Gastroesophageal sphincter (tissue), 4 donors: ENCODE data around the gene NCOA6. TPM values are rescaled to one million over a fixed set of nuclear protein-coding genes. Genes with fewer than 3 reads are reported as not detected.

Source experiments
- ATAC-seq: fragments of 150-250 bp; one replicate; pipeline ENCODE4 v1.9.1; 2016; ENCODE audit warnings: mild to moderate bottlenecking, moderate library complexity
- H3K27ac ChIP-seq, 4 donors: fragments of 200-600 bp; sonication (generic) in 3 of 4; 1 replicate in 3 of 4; 2 replicates in 1 of 4; pipeline ENCODE4 v1.5.1; 2016 to 2019
- H3K27me3 ChIP-seq: fragments of 200-600 bp; sonication (generic); one replicate; pipeline ENCODE4 v1.5.1; 2019
- H3K36me3 ChIP-seq, 2 donors: fragments of 200-600 bp; sonication (generic); one replicate each; pipeline ENCODE4 v1.5.1; 2019; ENCODE audit warnings: control low read depth in 1 of 2
- H3K4me1 ChIP-seq, 3 donors: fragments of 200-600 bp; sonication (generic); 1 replicate in 2 of 3; 2 replicates in 1 of 3; pipeline ENCODE4 v1.5.1; 2016 to 2019; ENCODE audit warnings: control low read depth in 2 of 3
- H3K4me3 ChIP-seq, 2 donors: fragments of 200-600 bp; sonication (generic); one replicate each; pipeline ENCODE4 v1.5.1; 2019; ENCODE audit warnings: mild to moderate bottlenecking in 1 of 2, moderate library complexity in 1 of 2
- H3K9me3 ChIP-seq, 3 donors: fragments of 200-600 bp; sonication (generic); one replicate each; pipeline ENCODE4 v1.5.1; 2017 to 2019; ENCODE audit warnings: control low read depth in 2 of 3
- CTCF ChIP-seq, 4 experiments: fragments of 200-600 bp in 2 of 4; fragments of 450-650 bp in 2 of 4; sonication (generic) in 1 of 4; IDR thresholded peaks; one replicate each; pipeline ENCODE4 v1.5.1; 2017 to 2019; ENCODE audit warnings: antibody characterized with exemption in 4 of 4, mild to moderate bottlenecking in 2 of 4, moderate library complexity in 2 of 4
- EP300 ChIP-seq: sonication (generic); formaldehyde crosslinking; IDR thresholded peaks from one replicate; pipeline ENCODE4 v1.6.1; 2017; ENCODE audit warnings: antibody characterized with exemption, mild to moderate bottlenecking
- POLR2A ChIP-seq, 2 donors: fragments of 450-650 bp; IDR thresholded peaks; one replicate each; pipeline ENCODE4 v1.6.1; 2017; ENCODE audit warnings: antibody characterized with exemption in 2 of 2, mild to moderate bottlenecking in 2 of 2, moderate library complexity in 1 of 2
- POLR2AphosphoS5 ChIP-seq: sonication (generic); formaldehyde crosslinking; IDR thresholded peaks from one replicate; pipeline ENCODE4 v1.6.1; 2017; ENCODE audit warnings: antibody characterized with exemption
- WGBS, 2 donors: methylation state at CpG; one replicate each; pipeline ENCODE4 v1.1.5; 2018; ENCODE audit warnings: low coverage in 1 of 2; 5-methylcytosine and 5-hydroxymethylcytosine counted together
- total RNA-seq, 4 donors: library from RNA; depleted of rRNA; stranded (reverse); fragments of >200 nt; gene quantifications; one replicate each; pipeline ENCODE4 v1.1.0, GENCODE V29; 2016

NCOA6 gene
- total RNA-seq, 4 donors from 2014 or later = 15.2 to 37.0 (median 25.8) TPM

DNA sequence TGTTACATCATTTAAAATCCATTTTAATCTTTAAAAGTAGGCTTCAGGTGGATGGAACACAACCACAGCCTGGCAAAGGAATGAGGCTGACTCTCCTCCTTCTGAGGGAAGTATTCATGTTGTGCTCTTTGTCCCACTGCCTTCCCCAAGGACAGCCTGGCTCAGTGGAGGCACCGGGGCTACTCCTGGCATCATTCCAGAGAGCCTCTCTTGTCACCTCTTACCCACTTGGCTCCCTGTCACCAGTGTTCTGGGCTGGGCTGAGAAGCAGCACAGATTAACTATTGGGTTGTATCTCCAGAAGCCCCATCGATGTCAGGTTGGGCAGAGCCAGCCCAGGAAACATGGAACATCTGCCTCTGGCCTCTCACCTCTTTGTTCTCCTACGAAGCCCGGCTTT lies 132.0 kb downstream of the NCOA6 start:
- Histone ChIP-seq H3K9me3 (no peaks in the 10 kb centered on the region), H3K27me3 (no peaks in the 10 kb centered on the region), H3K36me3 (no peaks in the 10 kb centered on the region), H3K27ac (no peak overlapping the region), H3K4me3 (no peak overlapping the region), H3K4me1 (no peaks in the 10 kb centered on the region)
- ATAC-seq = no peak
- 72 to 80% methylated on average over 1 to 2 of the region's 4 CpGs for WGBS, 2 donors
- TF ChIP-seq EP300 (no peak), CTCF (IDR thresholded peaks at IDR 0.05) (no peak), POLR2AphosphoS5 (no peak), POLR2A (IDR thresholded peaks at IDR 0.05) (no peak)

DNA sequence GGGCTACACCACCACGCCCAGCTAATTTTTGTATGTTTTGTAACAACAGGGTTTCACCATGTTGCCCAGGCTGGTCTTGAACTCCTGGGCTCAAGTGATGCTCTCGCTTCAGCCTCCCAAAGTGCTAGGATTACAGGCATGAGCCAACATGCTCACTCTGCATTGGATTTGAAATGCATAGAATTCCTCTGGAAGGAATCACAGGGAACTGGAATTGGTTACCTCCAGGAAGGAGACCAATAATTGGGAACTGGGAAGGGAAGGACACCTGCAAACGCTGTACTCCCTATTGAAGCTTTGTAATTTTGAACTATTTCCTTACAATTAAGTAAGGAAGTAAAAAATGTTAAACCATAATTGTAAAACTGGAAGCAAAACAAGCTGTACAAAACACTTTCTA lies 133.6 kb downstream of the NCOA6 start:
- TF ChIP-seq POLR2AphosphoS5 = no peak
- no peak for TF ChIP-seq CTCF (IDR thresholded peaks at IDR 0.05)
- TF ChIP-seq POLR2A (IDR thresholded peaks at IDR 0.05) = no peak
- TF ChIP-seq EP300 = no peak
- no peak overlapping the region for H3K4me3 ChIP-seq
- no peak for ATAC-seq
- H3K27me3 ChIP-seq = no peaks in the 10 kb centered on the region
- H3K9me3 ChIP-seq = no peaks in the 10 kb centered on the region
- H3K36me3 ChIP-seq = no peaks in the 10 kb centered on the region
- no peaks in the 10 kb centered on the region for H3K4me1 ChIP-seq
- WGBS, 2 donors = 57 to 89% methylated on average over 1 to 2 of the region's 3 CpGs
- H3K27ac ChIP-seq = no peak overlapping the region

DNA sequence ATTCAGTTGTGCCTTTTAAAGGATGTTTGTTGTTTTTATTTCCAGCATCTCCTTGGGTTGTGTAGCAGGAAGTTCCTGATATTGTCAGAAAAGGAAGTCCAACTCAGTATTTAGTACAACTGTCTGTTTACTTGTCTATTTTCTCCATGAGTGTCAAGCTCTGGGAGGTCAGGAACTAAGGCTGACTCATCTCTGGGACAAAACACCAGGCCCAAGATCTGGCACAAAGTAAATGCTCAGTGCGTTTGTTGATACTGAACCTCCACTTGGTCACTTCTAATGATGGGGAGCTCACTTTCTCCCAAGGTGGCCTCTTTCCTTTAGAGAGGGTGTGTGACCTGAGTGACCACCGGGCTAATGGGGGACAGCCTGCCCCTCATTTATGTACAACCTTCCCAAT lies 136.0 kb downstream of the NCOA6 start:
- Histone ChIP-seq H3K4me3 (no peak overlapping the region), H3K27ac (no peak overlapping the region), H3K36me3 (no peaks in the 10 kb centered on the region), H3K4me1 (no peaks in the 10 kb centered on the region), H3K27me3 (no peaks in the 10 kb centered on the region), H3K9me3 (no peaks in the 10 kb centered on the region)
- TF ChIP-seq CTCF (IDR thresholded peaks at IDR 0.05) (no peak), POLR2AphosphoS5 (no peak), EP300 (no peak), POLR2A (IDR thresholded peaks at IDR 0.05) (no peak)
- ATAC-seq = no peak
- WGBS, 2 donors = 86% methylated on average over 1 to 2 of the region's 2 CpGs

DNA sequence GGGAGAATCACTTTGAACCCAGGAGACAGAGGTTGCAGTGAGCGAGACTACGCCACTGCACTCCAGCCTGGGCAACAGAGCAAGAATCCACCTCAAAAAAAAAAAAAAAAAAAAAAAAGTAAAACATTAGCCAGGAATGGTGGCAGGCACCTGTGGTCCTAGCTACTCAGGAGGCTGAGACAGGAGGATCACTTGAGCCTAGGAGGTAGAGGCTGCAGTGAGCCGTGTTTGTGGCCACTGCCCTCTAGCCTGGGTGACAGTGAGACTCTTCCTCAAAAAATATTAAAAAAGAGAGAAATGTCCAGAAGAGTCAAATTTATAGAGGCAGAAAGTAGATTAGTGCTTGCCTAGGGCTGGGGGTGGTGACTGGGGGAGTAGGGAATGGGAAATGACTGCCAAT lies 141.8 kb downstream of the NCOA6 start:
- 89% methylated on average over 3 of the region's 3 CpGs; no CpG with 5 or more reads in 1 of the 2 donors for WGBS, 2 donors
- Histone ChIP-seq H3K4me1 (no peaks in the 10 kb centered on the region), H3K36me3 (no peaks in the 10 kb centered on the region), H3K9me3 (no peaks in the 10 kb centered on the region), H3K4me3 (no peak overlapping the region), H3K27me3 (no peaks in the 10 kb centered on the region), H3K27ac (no peak overlapping the region)
- no peak for ATAC-seq
- no peak for TF ChIP-seq POLR2AphosphoS5
- no peak for TF ChIP-seq EP300
- TF ChIP-seq POLR2A (IDR thresholded peaks at IDR 0.05) = no peak
- TF ChIP-seq CTCF (IDR thresholded peaks at IDR 0.05) = no peak

- H3K4me1 ChIP-seq = peaks cover 0 to 18% (median 5%) of the 10 kb centered on the region in 3 donors
- no peaks in the 10 kb centered on the region for H3K27me3 ChIP-seq
- TF ChIP-seq EP300 (no peak), CTCF (IDR thresholded peaks at IDR 0.05) (no peak), POLR2AphosphoS5 (no peak), POLR2A (IDR thresholded peaks at IDR 0.05) (no peak)
- no peaks in the 10 kb centered on the region for H3K36me3 ChIP-seq
- no peaks in the 10 kb centered on the region for H3K9me3 ChIP-seq
- H3K4me3 ChIP-seq = no peak overlapping the region
- no peak overlapping the region for H3K27ac ChIP-seq
- ATAC-seq = no peak
Observed at GRCh38 chr20:34680586-34681175, 144.8 kb downstream of the NCOA6 start.
